Measurements from ENCODE around the gene ZNF507. TPM values are rescaled to one million over a fixed set of nuclear protein-coding genes. Genes with fewer than 3 reads are reported as not detected.
A peak's percentile ranks its signal among the peaks of the same experiment; 100 is the strongest.

Gene ZNF507
- polyA plus RNA-seq, 1 donor (not counting 4 experiments of a cell fraction or from before 2014, with no cell fraction given): 10.2 TPM

- TF ChIP-seq, protein P1, sequence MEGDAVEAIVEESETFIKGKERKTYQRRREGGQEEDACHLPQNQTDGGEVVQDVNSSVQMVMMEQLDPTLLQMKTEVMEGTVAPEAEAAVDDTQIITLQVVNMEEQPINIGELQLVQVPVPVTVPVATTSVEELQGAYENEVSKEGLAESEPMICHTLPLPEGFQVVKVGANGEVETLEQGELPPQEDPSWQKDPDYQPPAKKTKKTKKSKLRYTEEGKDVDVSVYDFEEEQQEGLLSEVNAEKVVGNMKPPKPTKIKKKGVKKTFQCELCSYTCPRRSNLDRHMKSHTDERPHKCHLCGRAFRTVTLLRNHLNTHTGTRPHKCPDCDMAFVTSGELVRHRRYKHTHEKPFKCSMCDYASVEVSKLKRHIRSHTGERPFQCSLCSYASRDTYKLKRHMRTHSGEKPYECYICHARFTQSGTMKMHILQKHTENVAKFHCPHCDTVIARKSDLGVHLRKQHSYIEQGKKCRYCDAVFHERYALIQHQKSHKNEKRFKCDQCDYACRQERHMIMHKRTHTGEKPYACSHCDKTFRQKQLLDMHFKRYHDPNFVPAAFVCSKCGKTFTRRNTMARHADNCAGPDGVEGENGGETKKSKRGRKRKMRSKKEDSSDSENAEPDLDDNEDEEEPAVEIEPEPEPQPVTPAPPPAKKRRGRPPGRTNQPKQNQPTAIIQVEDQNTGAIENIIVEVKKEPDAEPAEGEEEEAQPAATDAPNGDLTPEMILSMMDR (optimal IDR thresholded peaks at IDR 0.05 in 1 of 3, IDR thresholded peaks at IDR 0.05 in 1 of 3, conservative IDR thresholded peaks at IDR 0.05 in 1 of 3; ENCODE audit: extremely low read depth in 1 of 3, insufficient read depth in 2 of 3, low read length in 3 of 3): no peak
- TF ChIP-seq EZH2 (IDR thresholded peaks at IDR 0.05; ENCODE audit: low read length): no peak
- Histone ChIP-seq H3K9ac (ENCODE audit: control insufficient read depth, extremely low read depth, insufficient read depth, low read length) (no peak overlapping the region), H3K79me2 (ENCODE audit: control insufficient read depth, insufficient read depth, low read length) (no peaks in the 10 kb centered on the region), H2AFZ (ENCODE audit: control insufficient read depth, low read length) (no peak overlapping the region), H3K4me1 (ENCODE audit: control insufficient read depth, extremely low read depth, insufficient read depth, low read length) (peaks cover 3% of the 10 kb centered on the region), H3K9me3 (ENCODE audit: control insufficient read depth, low read depth, low read length) (no peaks in the 10 kb centered on the region), H3K27me3 (ENCODE audit: control insufficient read depth, extremely low read depth, insufficient read depth, low read length) (no peaks in the 10 kb centered on the region), H3K36me3 (ENCODE audit: control insufficient read depth in 2 of 2, extremely low read depth in 1 of 2, insufficient read depth in 2 of 2, low read length in 2 of 2) (peaks cover 0 to 1% of the 10 kb centered on the region in 2 experiments), H3K9me1 (ENCODE audit: control insufficient read depth, extremely low read depth, insufficient read depth, low read length) (no peaks in the 10 kb centered on the region), H4K20me1 (ENCODE audit: control insufficient read depth, extremely low read depth, insufficient read depth, low read length) (no peaks in the 10 kb centered on the region), H3K4me2 (ENCODE audit: control insufficient read depth, extremely low read depth, insufficient read depth, low read depth, low read length) (no peak overlapping the region), H3K27ac (ENCODE audit: control insufficient read depth, insufficient read depth, low read length) (no peak overlapping the region), H3K4me3 (ENCODE audit: control insufficient read depth in 2 of 3, extremely low read depth in 1 of 3, insufficient read depth in 2 of 3, low read depth in 1 of 3, low read length in 3 of 3) (no peak overlapping the region)
- dilution Hi-C loops (cut with MboI; ENCODE audit: extremely low pct_ligation_motif_present, low sequenced_read_pairs): no loop called here
- FAIRE-seq (no peak), DNase-seq (ENCODE audit: low read depth, low spot score) (no peak)
Observed at GRCh38 chr19:32387701-32388392, 42.4 kb downstream of the ZNF507 start.

GRCh38 chr19:32388393-32388855, 43.0 kb downstream of the ZNF507 start:
- FAIRE-seq (peak; percentile 23), DNase-seq (ENCODE audit: low read depth, low spot score) (no peak)
- Histone ChIP-seq H2AFZ (ENCODE audit: control insufficient read depth, low read length) (no peak overlapping the region), H3K27ac (ENCODE audit: control insufficient read depth, insufficient read depth, low read length) (no peak overlapping the region), H4K20me1 (ENCODE audit: control insufficient read depth, extremely low read depth, insufficient read depth, low read length) (no peaks in the 10 kb centered on the region), H3K4me1 (ENCODE audit: control insufficient read depth, extremely low read depth, insufficient read depth, low read length) (peaks cover 3% of the 10 kb centered on the region), H3K9ac (ENCODE audit: control insufficient read depth, extremely low read depth, insufficient read depth, low read length) (no peak overlapping the region), H3K79me2 (ENCODE audit: control insufficient read depth, insufficient read depth, low read length) (no peaks in the 10 kb centered on the region), H3K36me3 (ENCODE audit: control insufficient read depth in 2 of 2, extremely low read depth in 1 of 2, insufficient read depth in 2 of 2, low read length in 2 of 2) (no peaks in the 10 kb centered on the region), H3K4me3 (ENCODE audit: control insufficient read depth in 2 of 3, extremely low read depth in 1 of 3, insufficient read depth in 2 of 3, low read depth in 1 of 3, low read length in 3 of 3) (no peak overlapping the region), H3K9me3 (ENCODE audit: control insufficient read depth, low read depth, low read length) (no peaks in the 10 kb centered on the region), H3K9me1 (ENCODE audit: control insufficient read depth, extremely low read depth, insufficient read depth, low read length) (no peaks in the 10 kb centered on the region), H3K4me2 (ENCODE audit: control insufficient read depth, extremely low read depth, insufficient read depth, low read depth, low read length) (no peak overlapping the region), H3K27me3 (ENCODE audit: control insufficient read depth, extremely low read depth, insufficient read depth, low read length) (no peaks in the 10 kb centered on the region)
- dilution Hi-C loops (cut with MboI; ENCODE audit: extremely low pct_ligation_motif_present, low sequenced_read_pairs): no loop called here
- TF ChIP-seq EZH2 (IDR thresholded peaks at IDR 0.05; ENCODE audit: low read length): no peak
- TF ChIP-seq, protein P1 (optimal IDR thresholded peaks at IDR 0.05 in 1 of 3, IDR thresholded peaks at IDR 0.05 in 1 of 3, conservative IDR thresholded peaks at IDR 0.05 in 1 of 3; ENCODE audit: extremely low read depth in 1 of 3, insufficient read depth in 2 of 3, low read length in 3 of 3): no peak

All from keratinocyte (primary cell).